ENCODE data around the gene ARHGAP4. TPM values are rescaled to one million over a fixed set of nuclear protein-coding genes. Genes with fewer than 3 reads are reported as not detected.
A peak's percentile ranks its signal among the peaks of the same experiment; 100 is the strongest.

Gene ARHGAP4
- total RNA-seq, 4 donors from 2014 or later, result 16.6 to 72.2 (median 36.4) TPM

- ATAC-seq (ENCODE audit: low FRiP score), result no peak
- TF ChIP-seq, protein P1, sequence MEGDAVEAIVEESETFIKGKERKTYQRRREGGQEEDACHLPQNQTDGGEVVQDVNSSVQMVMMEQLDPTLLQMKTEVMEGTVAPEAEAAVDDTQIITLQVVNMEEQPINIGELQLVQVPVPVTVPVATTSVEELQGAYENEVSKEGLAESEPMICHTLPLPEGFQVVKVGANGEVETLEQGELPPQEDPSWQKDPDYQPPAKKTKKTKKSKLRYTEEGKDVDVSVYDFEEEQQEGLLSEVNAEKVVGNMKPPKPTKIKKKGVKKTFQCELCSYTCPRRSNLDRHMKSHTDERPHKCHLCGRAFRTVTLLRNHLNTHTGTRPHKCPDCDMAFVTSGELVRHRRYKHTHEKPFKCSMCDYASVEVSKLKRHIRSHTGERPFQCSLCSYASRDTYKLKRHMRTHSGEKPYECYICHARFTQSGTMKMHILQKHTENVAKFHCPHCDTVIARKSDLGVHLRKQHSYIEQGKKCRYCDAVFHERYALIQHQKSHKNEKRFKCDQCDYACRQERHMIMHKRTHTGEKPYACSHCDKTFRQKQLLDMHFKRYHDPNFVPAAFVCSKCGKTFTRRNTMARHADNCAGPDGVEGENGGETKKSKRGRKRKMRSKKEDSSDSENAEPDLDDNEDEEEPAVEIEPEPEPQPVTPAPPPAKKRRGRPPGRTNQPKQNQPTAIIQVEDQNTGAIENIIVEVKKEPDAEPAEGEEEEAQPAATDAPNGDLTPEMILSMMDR (IDR thresholded peaks at IDR 0.05), result no peak
- no peak for DNase-seq (ENCODE audit: low spot score)
These were observed 4.2 kb upstream of the ARHGAP4 start for GRCh38 chrX:153930011-153930910.

- ATAC-seq (ENCODE audit: low FRiP score) (no peak), DNase-seq (ENCODE audit: low spot score) (no peak)
- TF ChIP-seq, protein P1 (IDR thresholded peaks at IDR 0.05), result no peak
These were observed 3.5 kb upstream of the ARHGAP4 start for GRCh38 chrX:153929576-153929975.

- DNase-seq (ENCODE audit: low spot score), result no peak
- TF ChIP-seq, protein P1 (IDR thresholded peaks at IDR 0.05), result no peak
- no peak for ATAC-seq (ENCODE audit: low FRiP score)
These were observed 2.8 kb upstream of the ARHGAP4 start for GRCh38 chrX:153928846-153929245.

DNA sequence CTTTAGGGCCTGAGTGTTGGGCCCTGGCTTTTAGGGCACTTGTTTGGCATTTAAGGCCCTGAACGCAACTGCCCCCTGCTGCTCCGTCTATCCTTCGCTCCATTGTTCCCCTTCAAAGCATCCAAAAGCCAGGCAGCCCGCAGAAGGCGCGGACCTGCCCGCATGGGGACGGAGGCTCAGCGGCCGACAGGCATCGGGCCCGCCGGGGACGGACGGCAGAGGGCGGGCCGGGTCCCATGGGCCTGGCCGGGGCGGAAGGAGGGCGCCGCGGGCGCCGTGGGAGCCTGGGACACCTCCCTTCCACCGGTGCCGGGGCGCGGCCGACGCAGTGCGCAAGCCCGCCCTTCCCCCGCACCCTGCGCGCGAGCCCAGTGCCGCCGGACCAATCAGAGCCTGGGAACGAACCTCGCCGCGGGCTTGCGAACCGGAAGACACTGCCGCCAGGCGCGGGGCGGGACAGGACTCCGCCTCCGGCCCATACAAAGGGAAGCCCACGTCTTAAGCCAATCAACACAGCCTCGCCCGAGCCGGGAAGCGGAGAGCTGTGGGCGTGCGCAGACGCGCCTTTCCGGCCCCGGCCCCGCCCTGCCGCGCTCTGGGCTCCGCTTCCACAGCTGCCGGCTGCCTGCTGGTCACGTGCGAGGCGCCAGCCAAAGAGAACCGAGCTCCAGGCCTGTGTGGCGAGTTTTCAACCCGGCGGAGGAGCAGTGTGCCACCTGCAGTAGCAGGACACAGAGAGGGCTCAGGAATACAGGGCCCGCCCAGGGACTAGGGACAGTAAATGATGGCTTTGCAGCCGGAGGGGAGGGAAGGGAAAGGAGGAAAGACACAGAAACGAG is 2.1 kb upstream of the ARHGAP4 start:
- TF ChIP-seq, protein P1 (IDR thresholded peaks at IDR 0.05), result no peak
- DNase-seq (ENCODE audit: low spot score) (peak; percentile 72), ATAC-seq (ENCODE audit: low FRiP score) (peak; percentile 96)

GRCh38 chrX:153927672-153927921 is 1.5 kb upstream of the ARHGAP4 start:
- ATAC-seq (ENCODE audit: low FRiP score) (no peak), DNase-seq (ENCODE audit: low spot score) (no peak)
- TF ChIP-seq, protein P1 (IDR thresholded peaks at IDR 0.05), result no peak

DNA sequence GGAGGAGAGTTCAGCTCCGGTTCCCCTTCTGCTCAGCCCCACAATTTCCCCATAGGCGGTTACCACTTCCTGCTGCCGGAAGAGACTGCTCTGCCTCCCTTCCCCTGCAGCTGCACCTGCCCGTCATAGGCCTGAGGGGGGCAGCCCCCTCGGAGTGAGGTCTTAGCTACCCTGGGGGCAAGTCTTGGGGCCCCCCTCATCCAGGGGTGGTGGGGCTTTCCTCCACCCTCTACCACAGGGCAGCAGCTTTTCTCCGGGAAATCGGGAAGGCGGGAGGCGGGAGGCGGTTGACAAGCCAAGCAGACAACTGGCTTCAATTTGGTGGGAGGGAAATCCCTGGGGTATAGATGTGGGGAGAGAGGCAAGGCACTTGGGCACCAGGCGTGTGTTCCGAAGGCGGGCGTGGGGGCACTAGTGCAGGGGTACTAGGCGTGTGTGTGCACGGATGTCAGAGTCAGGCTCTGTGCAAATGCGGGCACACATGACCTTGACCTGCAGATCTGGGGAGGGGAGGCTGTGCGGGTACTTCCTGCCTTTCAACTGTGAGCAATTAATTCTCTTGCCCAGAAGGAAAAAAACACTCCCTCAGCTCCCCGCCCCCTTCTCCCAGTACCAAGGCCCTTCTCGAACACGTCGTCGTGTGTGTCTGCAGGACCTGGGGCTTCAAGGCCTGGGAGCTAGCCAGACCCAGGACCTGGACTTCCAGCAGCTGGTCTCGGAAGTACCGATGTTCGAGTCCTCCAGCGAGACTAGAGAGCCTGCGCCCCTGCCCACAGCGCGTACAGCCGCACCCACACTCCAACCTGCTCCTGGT is 1.0 kb upstream of the ARHGAP4 start:
- ATAC-seq (ENCODE audit: low FRiP score), result no peak
- TF ChIP-seq, protein P1 (IDR thresholded peaks at IDR 0.05), result no peak

More for the DNA sequence above, 1.0 kb upstream of the ARHGAP4 start:
- no peak for DNase-seq (ENCODE audit: low spot score)
